ENCODE results near the gene VCL. TPM values are rescaled to one million over a fixed set of nuclear protein-coding genes. Genes with fewer than 3 reads are reported as not detected.

Gene VCL
- total and polyA plus RNA-seq, 9 of the 15 experiments (the other 6 are each of a cell fraction or from before 2014, with no cell fraction given): 29.8 to 186 (median 76.4) TPM

- peak; percentile 99 for TF ChIP-seq ZNF740 (CRISPR knock-in tag; IDR thresholded peaks at IDR 0.05)
- peak in 1 of 2 experiments; percentile 98; a peak in 2 of 4 replicates for TF ChIP-seq ZNF740 (tag; IDR thresholded peaks at IDR 0.05)
- TF ChIP-seq GTF2E2 (tag; IDR thresholded peaks at IDR 0.05): 0 out of 2 replicates have a peak, but pooled peaks have one; percentile 12
- no peak for TF ChIP-seq THAP7 (CRISPR knock-in tag; IDR thresholded peaks at IDR 0.05)
- 0 out of 2 replicates have a peak, but pooled peaks have one; percentile 27 for TF ChIP-seq MEF2D (tag; conservative IDR thresholded peaks at IDR 0.05; ENCODE audit: low read depth)
- peak in 1 of 2 experiments; percentile 52; a peak in 2 of 4 replicates for TF ChIP-seq MLLT1 (IDR thresholded peaks at IDR 0.05)
- TF ChIP-seq, protein P1, sequence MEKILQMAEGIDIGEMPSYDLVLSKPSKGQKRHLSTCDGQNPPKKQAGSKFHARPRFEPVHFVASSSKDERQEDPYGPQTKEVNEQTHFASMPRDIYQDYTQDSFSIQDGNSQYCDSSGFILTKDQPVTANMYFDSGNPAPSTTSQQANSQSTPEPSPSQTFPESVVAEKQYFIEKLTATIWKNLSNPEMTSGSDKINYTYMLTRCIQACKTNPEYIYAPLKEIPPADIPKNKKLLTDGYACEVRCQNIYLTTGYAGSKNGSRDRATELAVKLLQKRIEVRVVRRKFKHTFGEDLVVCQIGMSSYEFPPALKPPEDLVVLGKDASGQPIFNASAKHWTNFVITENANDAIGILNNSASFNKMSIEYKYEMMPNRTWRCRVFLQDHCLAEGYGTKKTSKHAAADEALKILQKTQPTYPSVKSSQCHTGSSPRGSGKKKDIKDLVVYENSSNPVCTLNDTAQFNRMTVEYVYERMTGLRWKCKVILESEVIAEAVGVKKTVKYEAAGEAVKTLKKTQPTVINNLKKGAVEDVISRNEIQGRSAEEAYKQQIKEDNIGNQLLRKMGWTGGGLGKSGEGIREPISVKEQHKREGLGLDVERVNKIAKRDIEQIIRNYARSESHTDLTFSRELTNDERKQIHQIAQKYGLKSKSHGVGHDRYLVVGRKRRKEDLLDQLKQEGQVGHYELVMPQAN (IDR thresholded peaks at IDR 0.05; ENCODE audit: borderline replicate concordance): peak; percentile 71
- peak; percentile 95 for TF ChIP-seq ZFX (CRISPR knock-in tag; IDR thresholded peaks at IDR 0.05)
- TF ChIP-seq, protein P2, sequence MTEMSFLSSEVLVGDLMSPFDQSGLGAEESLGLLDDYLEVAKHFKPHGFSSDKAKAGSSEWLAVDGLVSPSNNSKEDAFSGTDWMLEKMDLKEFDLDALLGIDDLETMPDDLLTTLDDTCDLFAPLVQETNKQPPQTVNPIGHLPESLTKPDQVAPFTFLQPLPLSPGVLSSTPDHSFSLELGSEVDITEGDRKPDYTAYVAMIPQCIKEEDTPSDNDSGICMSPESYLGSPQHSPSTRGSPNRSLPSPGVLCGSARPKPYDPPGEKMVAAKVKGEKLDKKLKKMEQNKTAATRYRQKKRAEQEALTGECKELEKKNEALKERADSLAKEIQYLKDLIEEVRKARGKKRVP (CRISPR knock-in tag; IDR thresholded peaks at IDR 0.05): 0 out of 2 replicates have a peak, but pooled peaks have one; percentile 8
- TF ChIP-seq BRD4 (IDR thresholded peaks at IDR 0.05): peak; percentile 62; the same call in 1 of the 2 replicates
- TF ChIP-seq PML (IDR thresholded peaks at IDR 0.05; ENCODE audit: low read length): peak; percentile 76
- TF ChIP-seq POLR2AphosphoS2 (IDR thresholded peaks at IDR 0.05; ENCODE audit: low read length): peak; percentile 58; the same call in 1 of the 2 replicates
- no peak for TF ChIP-seq KDM4B (IDR thresholded peaks at IDR 0.05; ENCODE audit: borderline replicate concordance in 2 of 2, low read depth in 1 of 2)
- TF ChIP-seq NR2F6 (CRISPR knock-in tag; IDR thresholded peaks at IDR 0.05): no peak
- no peak for TF ChIP-seq RAD51 (IDR thresholded peaks at IDR 0.05; ENCODE audit: borderline replicate concordance, low read depth)
Observed at GRCh38 chr10:74150204-74150989, 152.5 kb downstream of the VCL start, which contains the start of gene AP3M1 (continued).

Measured in K562 (cell line).